Embryonic facial prominence (tissue), 1 donor: ENCODE measurements around the gene MICAL2.

Experiments used
- DNase-seq: peaks from one replicate; pipeline ENCODE4 v3.0.0-alpha.2; 2016; ENCODE audit errors: extremely low spot score

The MICAL2 gene

GRCh38 chr11:12270817-12271216, 160.4 kb downstream of the MICAL2 start:
- no peak for DNase-seq

- no peak for DNase-seq
These were observed 160.9 kb downstream of the MICAL2 start for GRCh38 chr11:12271241-12271640.

GRCh38 chr11:12271826-12272366, 161.5 kb downstream of the MICAL2 start:
- DNase-seq: no peak

DNA sequence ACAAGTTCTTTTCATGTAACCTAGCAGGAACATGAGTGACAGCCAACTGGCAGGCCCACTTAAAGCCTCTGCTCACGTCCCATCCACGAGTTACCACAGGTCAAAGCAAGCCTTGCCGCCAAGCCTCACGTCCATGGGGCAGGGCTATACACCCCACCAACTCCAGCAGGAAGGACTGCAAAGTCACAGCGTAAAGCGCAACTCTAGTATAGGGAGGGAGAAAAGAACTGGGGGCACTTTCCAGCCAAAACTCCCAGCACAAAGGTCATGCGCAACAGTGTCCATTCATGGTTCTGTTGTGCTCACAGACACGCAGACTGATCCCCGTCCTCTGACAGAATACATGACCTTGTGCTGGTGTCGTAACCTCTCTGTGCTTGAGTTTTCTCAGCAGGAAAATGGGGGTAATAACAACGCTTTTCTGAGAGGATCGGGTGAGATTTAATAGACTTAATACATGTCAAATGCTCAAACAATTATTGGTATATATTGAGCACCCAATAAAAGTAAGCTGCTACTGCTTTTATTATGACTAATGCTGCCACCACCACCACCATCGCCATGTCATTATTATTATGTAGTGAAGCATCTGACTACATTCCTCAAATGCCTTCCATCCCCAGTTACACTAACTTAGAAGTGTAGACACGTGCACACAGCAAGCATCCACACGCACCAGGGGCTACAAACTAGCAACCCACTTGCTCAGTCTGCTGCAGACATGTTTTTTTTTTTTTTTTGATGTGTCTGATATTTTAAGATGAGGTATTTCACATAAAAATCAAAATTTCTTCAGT, 162.6 kb downstream of the MICAL2 start:
- no peak for DNase-seq

DNA sequence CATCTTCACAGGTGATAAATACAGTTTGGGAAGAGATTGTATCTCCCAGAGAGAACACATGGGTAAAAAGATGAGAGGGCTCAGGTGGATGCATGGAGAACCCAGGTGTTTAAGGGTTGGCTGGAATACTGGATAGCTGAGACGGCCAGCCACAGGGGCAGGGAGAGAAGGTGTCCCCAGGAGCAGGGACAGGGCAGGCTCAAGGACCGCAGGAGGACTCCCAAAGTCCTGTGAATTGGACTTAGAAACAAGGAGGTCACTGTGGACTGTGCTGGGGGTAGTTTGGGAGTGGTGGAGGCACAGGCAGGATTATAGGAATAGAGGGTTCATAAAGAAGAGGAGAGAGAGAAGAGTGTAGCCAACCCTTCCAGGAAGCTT, 163.2 kb downstream of the MICAL2 start:
- no peak for DNase-seq

DNA sequence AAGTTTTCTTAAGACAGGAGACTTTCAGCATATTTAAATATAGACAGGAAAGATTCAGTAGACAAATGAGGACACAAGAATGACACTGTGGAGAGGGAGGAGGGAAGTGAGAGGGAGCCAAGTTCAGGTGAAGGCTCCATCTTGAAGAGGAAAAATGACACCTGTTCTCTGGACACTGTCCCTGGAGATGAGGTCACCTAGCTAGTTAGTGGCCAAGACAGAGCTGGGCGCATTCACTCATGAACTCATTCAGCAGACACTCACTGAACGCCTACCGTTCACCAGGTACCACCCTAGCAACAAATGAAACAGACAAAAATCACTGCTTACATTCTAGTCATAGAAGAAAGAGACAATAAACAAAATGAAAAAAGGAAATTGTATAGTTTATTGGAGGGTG, 163.7 kb downstream of the MICAL2 start:
- no peak for DNase-seq

- no peak for DNase-seq
These were observed 164.3 kb downstream of the MICAL2 start for GRCh38 chr11:12274558-12275197.

GRCh38 chr11:12275818-12276217, 165.4 kb downstream of the MICAL2 start:
- DNase-seq: no peak

- DNase-seq: no peak
These were observed 166.0 kb downstream of the MICAL2 start for GRCh38 chr11:12276356-12276755.

GRCh38 chr11:12276831-12277475, 166.6 kb downstream of the MICAL2 start:
- no peak for DNase-seq

- no peak for DNase-seq
These were observed 168.6 kb downstream of the MICAL2 start for GRCh38 chr11:12278766-12279671.

DNA sequence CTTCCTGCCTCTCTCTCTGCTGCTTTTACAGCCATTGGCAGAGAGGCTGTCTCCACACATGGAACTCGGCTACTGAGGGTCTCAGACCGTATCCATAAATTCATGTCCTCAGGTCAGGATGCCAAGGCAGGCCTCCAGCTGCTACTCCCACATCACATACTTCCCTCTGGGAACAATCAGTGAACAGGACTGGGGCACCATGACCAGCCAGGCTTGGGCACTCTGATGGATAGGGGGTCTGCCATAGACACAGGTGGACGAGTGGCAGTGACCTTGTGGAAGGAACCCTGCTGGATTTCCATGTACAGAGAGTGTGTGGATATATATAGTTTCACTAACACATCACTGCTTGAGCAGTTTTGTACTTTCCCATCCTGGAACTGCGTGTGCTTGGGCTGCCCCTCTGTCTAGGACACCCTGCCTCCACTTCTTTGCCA, 169.3 kb downstream of the MICAL2 start:
- no peak for DNase-seq

DNA sequence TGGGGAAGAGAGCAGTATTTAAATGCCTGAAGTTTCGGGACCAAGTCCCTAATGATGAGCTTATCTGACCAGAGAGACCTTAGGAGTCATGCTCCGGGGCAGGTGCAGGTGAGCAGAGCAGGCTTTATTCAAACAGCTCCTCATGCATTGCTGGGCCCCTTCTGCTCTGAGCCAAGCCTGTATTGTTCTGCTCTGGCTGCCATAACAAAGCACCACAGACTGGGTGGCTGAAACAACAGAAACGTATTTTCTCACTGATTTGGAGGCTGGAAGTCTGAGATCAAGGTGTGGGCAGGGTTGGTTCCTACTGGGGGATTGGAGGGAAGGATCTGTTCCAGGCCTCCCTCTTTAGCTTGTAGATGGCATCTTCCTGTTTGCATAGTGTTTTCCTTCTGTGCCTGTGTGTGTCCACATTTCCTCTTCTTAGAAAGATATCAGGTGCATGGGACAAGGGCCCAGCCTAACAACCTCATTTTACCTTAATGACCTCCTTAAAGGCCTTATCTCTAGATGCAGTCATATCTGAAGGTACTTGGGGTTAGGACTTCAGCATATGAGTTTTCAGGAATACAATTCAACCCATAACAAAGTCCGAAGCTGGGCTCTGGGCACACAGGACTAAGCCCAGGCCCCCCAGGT, 169.9 kb downstream of the MICAL2 start:
- DNase-seq: no peak

GRCh38 chr11:12280838-12281565, 170.6 kb downstream of the MICAL2 start:
- no peak for DNase-seq

- DNase-seq: peak; percentile 74
These were observed 171.4 kb downstream of the MICAL2 start for GRCh38 chr11:12281571-12282478.

DNA sequence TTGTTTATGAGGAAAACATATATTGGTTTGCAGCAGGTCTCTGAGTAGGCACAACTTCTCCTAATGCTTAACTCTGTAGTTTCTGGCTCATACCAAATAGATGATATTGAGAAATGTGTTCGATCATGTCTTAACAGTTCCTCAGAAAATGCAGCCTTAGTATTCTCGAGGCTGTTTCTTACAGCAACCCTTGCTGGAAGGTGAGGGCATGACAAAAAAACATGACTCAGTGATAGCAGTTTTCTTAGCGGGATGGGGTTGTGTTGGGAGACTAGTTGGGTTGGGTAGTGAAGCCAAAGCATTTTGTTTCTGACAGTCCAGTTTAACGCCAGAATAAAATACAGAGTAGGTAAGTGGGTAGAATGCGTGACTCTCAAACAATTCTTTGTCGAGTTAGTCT, 172.3 kb downstream of the MICAL2 start:
- no peak for DNase-seq

- no peak for DNase-seq
These were observed 174.1 kb downstream of the MICAL2 start for GRCh38 chr11:12284316-12285050.

DNA sequence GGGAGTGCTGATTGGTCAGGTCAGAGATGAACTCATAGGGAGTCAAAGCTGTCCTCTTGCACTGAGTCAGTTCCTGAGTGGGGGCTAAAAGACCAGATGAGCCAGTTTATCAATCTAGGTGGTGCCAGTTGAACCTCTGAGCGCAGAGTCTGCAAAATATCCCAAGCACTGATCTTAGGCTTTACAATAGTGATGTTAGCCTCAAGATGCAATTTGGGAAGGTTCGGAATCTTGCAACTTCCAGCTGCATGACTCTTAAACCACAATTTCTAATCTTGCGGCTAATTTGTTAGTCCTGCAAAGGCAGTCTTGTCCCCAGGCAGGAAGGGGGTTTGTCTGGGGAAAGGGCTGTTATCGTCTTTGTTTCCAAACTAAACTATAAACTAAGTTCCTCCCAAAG, 174.7 kb downstream of the MICAL2 start:
- DNase-seq: no peak

GRCh38 chr11:12285811-12286222, 175.4 kb downstream of the MICAL2 start:
- DNase-seq: no peak
